GM13977 (cell line): ENCODE results near the gene UFSP1.

Source experiments
- DNase-seq: peaks from one replicate; pipeline ENCODE4 v3.0.0; 2012; ENCODE audit warnings: low spot score
- CTCF ChIP-seq: IDR thresholded peaks from 2 replicates; pipeline ENCODE4 v1.5.1; 2012; ENCODE audit warnings: mild to moderate bottlenecking, control low read depth; ENCODE audit not compliant: insufficient read depth; ENCODE audit errors: extremely low read depth, missing control alignments
- in situ Hi-C: fragments of 300-500 bp; cut with MboI; formaldehyde crosslinking; loops from one replicate; pipeline ENCODE4 v1.12.0; 2022; ENCODE audit warnings: low sequenced_read_pairs, low pct_unique_long_range_greater_than_20kb, mixed read lengths, inconsistent platforms; ENCODE audit not compliant: unreplicated experiment

UFSP1 gene

GRCh38 chr7:100891568-100892247, 2.2 kb upstream of the UFSP1 start:
- in situ Hi-C loops, result loop anchor here (5.0 to 10.0 kb wide), 2 partner anchors 166 to 193 kb away; partner anchors contain the start of gene TRIM56
- no peak for DNase-seq
- TF ChIP-seq CTCF, result no peak

GRCh38 chr7:100890653-100891567, 1.4 kb upstream of the UFSP1 start:
- in situ Hi-C loops, result loop anchor here (5.0 to 10.0 kb wide), 2 partner anchors 166 to 194 kb away; partner anchors contain the start of gene TRIM56
- DNase-seq, result peak; percentile 52
- TF ChIP-seq CTCF, result no peak

GRCh38 chr7:100888291-100888987, 1.1 kb downstream of the UFSP1 start:
- TF ChIP-seq CTCF, result no peak
- in situ Hi-C loops, result no loop called here
- DNase-seq, result peak; percentile 24

- in situ Hi-C loops, result no loop called here
- TF ChIP-seq CTCF, result no peak
- DNase-seq, result peak; percentile 86
These were observed 1.8 kb downstream of the UFSP1 start for GRCh38 chr7:100887516-100888290.

DNA sequence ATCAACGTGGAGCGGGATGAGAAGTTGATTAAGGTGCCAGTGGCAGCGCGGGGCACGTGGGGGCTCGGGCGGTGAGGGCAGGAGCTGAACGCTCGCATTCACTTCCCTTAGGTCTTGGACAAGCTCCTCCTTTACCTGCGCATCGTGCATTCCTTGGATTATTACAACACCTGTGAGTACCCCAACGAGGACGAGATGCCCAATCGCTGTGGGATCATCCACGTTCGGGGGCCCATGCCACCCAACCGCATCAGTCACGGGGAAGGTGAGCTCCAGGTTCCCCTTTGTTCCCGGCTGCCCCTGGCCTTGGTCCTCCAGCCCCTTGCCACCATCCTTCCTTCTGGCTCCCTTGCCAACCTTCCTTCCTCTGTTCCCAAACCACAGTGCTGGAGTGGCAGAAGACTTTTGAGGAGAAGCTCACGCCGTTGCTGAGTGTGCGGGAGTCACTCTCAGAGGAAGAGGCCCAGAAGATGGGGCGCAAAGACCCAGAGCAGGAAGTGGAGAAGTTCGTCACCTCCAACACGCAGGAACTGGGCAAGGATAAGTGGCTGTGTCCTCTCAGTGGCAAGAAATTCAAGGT, 2.5 kb downstream of the UFSP1 start:
- TF ChIP-seq CTCF, result no peak
- no peak for DNase-seq
- in situ Hi-C loops, result no loop called here
